GM12878 (cell line): ENCODE data around the gene ATN1. TPM values are rescaled to one million over a fixed set of nuclear protein-coding genes. Genes with fewer than 3 reads are reported as not detected.

Experiments
- BHLHE40 ChIP-seq, 2 experiments: fragments of 450-650 bp in 1 of 2; IDR thresholded peaks; 2 replicates each; pipeline ENCODE4 v1.6.1; 2011 to 2017; ENCODE audit warnings: low read depth in 2 of 2, borderline replicate concordance in 1 of 2, improper control_type of control experiment in 1 of 2, low read length in 1 of 2, mild to moderate bottlenecking in 1 of 2
- CEBPB ChIP-seq, 2 experiments: fragments of 150-350 bp in 1 of 2; IDR thresholded peaks; 2 replicates each; pipeline ENCODE4 v1.6.1; 2012 to 2014; ENCODE audit warnings: low read depth in 2 of 2, low read length in 2 of 2, borderline replicate concordance in 1 of 2, inconsistent platforms in 1 of 2
- CHD1 ChIP-seq: IDR thresholded peaks from 2 replicates; pipeline ENCODE4 v1.6.1; 2012; ENCODE audit warnings: low read depth, low read length, improper control_type of control experiment
- MEF2A ChIP-seq: IDR thresholded peaks from 2 replicates; pipeline ENCODE4 v1.6.1; 2011; ENCODE audit warnings: low read depth, mild to moderate bottlenecking, low read length, moderate library complexity; ENCODE audit not compliant: insufficient read depth
- PRDM15 ChIP-seq: fragments of 450-650 bp; formaldehyde crosslinking; IDR thresholded peaks from 2 replicates; pipeline ENCODE4 v1.4.0; 2020; ENCODE audit warnings: mild to moderate bottlenecking, moderate library complexity
- SMARCA5 ChIP-seq: fragments of 450-650 bp; IDR thresholded peaks from 2 replicates; pipeline ENCODE4 v1.6.1; 2017; ENCODE audit warnings: mild to moderate bottlenecking
- SUZ12 ChIP-seq: fragments of 200-600 bp; sonication (generic); IDR thresholded peaks from one replicate; pipeline ENCODE4 v1.6.1; 2018; ENCODE audit warnings: antibody characterized with exemption, mild to moderate bottlenecking; ENCODE audit not compliant: unreplicated experiment
- YBX1 ChIP-seq: fragments of 450-650 bp; IDR thresholded peaks from 2 replicates; pipeline ENCODE4 v1.6.1; 2016; ENCODE audit warnings: antibody characterized with exemption
- polyA plus RNA-seq, 11 experiments: library from polyadenylated mRNA; depleted of rRNA in 4 of 11; unstranded in 6 of 11; stranded (reverse) in 5 of 11; fragments of >200 nt; fragmentation: Nextera tagmentation in 4 of 11; fragmentation: Illumina TruSeq in 1 of 11; extraction: Ambion mirVana in 4 of 11; extraction: Trizol in 1 of 11; gene quantifications; 1 replicate in 1 of 11; 2 replicates in 10 of 11; pipeline versions ENCODE4 v1.2.1 to v1.2.3, GENCODE V29; 2011 to 2016; ENCODE audit warnings: inconsistent platforms in 2 of 11, missing spikeins in 2 of 11, low read depth in 1 of 11
- total RNA-seq, 4 experiments: library from RNA; depleted of rRNA in 3 of 4; stranded (reverse); fragments of >200 nt in 3 of 4; fragmentation: Illumina TruSeq in 1 of 4; extraction: Trizol in 1 of 4; gene quantifications; 2 replicates each; pipeline versions ENCODE4 v1.2.1 to v1.2.3, GENCODE V29; 2013 to 2021

The ATN1 gene
- total and polyA plus RNA-seq, 10 of the 15 experiments (the other 5 are each of a cell fraction or from before 2014, with no cell fraction given) = 0.08 to 44.5 (median 5.0) TPM

- TF ChIP-seq PRDM15 (CRISPR knock-in tag) (0 out of 2 replicates have a peak, but pooled peaks have one; percentile 60), SMARCA5 (peak; percentile 21; the same call in 1 of the 2 replicates), CEBPB (IDR thresholded peaks at IDR 0.05; ENCODE audit: borderline replicate concordance in 1 of 2, low read depth in 2 of 2, low read length in 2 of 2) (no peak), MEF2A (0 out of 2 replicates have a peak, but pooled peaks have one; percentile 1), SUZ12 (no peak), BHLHE40 (IDR thresholded peaks at IDR 0.05; ENCODE audit: borderline replicate concordance in 1 of 2, low read depth in 2 of 2, low read length in 1 of 2) (peak in 1 of 2 experiments; percentile 44; a peak in 1 of 4 replicates), YBX1 (no peak), CHD1 (0 out of 2 replicates have a peak, but pooled peaks have one; percentile 36)
These were observed 25.2 kb downstream of the ATN1 start (continued) for GRCh38 chr12:6952863-6953441.
